HG03060 (cell line): ENCODE data around the gene MAGED4.
"Not testable (repeated sequence)": the region's sequence is repeated elsewhere in the genome, so short reads cannot be mapped to it uniquely, and the experiment has no call there.

ENCODE experiments used
- ATAC-seq: cut with Tn5 transposase; IDR thresholded peaks from one replicate; pipeline ENCODE4 v1.9.1; 2021; ENCODE audit warnings: low read depth, moderate number of reproducible peaks; ENCODE audit not compliant: unreplicated experiment

MAGED4 gene, protein sequence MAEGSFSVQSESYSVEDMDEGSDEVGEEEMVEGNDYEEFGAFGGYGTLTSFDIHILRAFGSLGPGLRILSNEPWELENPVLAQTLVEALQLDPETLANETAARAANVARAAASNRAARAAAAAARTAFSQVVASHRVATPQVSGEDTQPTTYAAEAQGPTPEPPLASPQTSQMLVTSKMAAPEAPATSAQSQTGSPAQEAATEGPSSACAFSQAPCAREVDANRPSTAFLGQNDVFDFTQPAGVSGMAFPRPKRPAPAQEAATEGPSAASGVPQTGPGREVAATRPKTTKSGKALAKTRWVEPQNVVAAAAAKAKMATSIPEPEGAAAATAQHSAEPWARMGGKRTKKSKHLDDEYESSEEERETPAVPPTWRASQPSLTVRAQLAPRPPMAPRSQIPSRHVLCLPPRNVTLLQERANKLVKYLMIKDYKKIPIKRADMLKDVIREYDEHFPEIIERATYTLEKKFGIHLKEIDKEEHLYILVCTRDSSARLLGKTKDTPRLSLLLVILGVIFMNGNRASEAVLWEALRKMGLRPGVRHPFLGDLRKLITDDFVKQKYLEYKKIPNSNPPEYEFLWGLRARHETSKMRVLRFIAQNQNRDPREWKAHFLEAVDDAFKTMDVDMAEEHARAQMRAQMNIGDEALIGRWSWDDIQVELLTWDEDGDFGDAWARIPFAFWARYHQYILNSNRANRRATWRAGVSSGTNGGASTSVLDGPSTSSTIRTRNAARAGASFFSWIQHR

GRCh38 chrX:52184440-52185077 is at the start of gene MAGED4:
Gene MAGED4, plus strand, starts transcription at chrX:52184888. Its CDS starts 1,035 bp downstream, at chrX:52185923.
- ATAC-seq, result not testable (repeated sequence)

GRCh38 chrX:52138830-52139544 is 45.7 kb upstream of the MAGED4 start:
- ATAC-seq, result no peak

GRCh38 chrX:52139545-52139895 is 45.2 kb upstream of the MAGED4 start:
- ATAC-seq, result no peak

DNA sequence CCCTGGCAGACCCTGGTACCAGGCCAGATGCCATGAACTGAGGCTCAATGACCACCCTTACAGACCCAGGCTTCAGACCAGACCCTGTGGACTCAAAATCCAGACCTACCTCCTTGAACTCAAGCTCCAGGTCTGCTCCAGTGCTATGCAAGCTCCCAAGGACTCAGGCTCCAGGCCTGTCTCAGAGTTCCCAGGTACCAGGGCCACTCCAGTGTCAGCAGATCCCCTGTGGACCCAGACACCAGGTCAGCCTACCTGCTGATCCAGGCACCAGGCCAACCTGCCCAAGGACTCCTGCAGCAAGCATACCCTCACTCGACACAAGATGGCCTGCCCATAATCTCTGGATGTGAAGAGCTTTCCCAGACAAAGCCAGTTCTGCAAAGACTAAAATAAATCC is 44.7 kb upstream of the MAGED4 start:
- no peak for ATAC-seq

- ATAC-seq, result not testable (repeated sequence)
These were observed 34.0 kb upstream of the MAGED4 start for GRCh38 chrX:52150667-52151066.

GRCh38 chrX:52160140-52160539 is 24.5 kb upstream of the MAGED4 start:
- ATAC-seq, result not testable (repeated sequence)

DNA sequence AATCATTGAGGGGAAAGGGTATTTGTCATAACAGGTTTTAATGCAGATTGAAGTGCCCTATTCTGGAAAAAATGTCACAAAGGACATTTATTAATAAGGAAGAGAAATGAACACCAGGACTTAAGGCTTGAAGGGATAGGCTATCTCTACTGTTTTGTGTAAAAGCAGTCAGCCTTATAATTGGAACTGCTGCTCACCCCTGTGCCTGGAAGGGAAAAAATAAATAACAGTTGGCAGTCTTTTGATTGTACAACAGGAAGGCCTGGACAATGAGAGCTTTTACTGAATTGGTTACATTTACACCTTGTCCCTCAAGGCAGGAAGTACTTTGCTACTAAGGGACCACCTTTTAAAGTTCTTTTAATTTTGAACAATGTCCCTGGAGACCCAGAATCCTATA is 17.8 kb upstream of the MAGED4 start:
- no peak for ATAC-seq

- ATAC-seq, result not testable (repeated sequence)
These were observed 13.6 kb upstream of the MAGED4 start for GRCh38 chrX:52171055-52171454.

GRCh38 chrX:52185078-52185453 is 378 bp downstream of the MAGED4 start:
- not testable (repeated sequence) for ATAC-seq

- not testable (repeated sequence) for ATAC-seq
These were observed 26.7 kb downstream of the MAGED4 start for GRCh38 chrX:52211405-52211804.

GRCh38 chrX:52213276-52213675 is 28.6 kb downstream of the MAGED4 start:
- ATAC-seq, result no peak

DNA sequence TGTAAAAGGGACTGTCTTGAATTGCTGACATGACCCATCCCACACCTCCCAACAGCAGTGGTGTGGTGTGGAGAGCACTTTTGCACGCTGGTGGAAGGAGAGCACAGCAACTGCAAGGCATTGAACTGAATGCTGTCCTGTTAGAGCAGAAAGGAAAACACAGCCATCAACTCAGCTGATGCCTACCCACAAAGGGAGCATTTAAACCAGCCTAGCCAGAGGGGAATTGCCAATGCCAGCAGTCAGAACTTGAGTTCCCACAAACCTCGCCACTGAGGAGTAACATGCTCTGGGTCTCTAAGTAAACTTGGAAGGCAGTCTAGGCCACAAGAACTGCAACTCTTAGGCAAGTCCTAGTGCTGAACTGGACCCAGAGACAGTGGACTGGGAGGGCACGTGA is 31.9 kb downstream of the MAGED4 start:
- no peak for ATAC-seq

- no peak for ATAC-seq
These were observed 32.9 kb downstream of the MAGED4 start for GRCh38 chrX:52217494-52218160.

GRCh38 chrX:52220936-52221335 is 36.2 kb downstream of the MAGED4 start:
- ATAC-seq, result no peak
